ENCODE measurements around the gene ZBTB48.

Gene ZBTB48

GRCh38 chr1:6574025-6574620, 5.7 kb upstream of the ZBTB48 start:
- DNase-seq, result no peak

GRCh38 chr1:6574818-6575217, 5.0 kb upstream of the ZBTB48 start:
- no peak for DNase-seq

- DNase-seq, result no peak
Observed at GRCh38 chr1:6577831-6578525, 1.8 kb upstream of the ZBTB48 start.

DNA sequence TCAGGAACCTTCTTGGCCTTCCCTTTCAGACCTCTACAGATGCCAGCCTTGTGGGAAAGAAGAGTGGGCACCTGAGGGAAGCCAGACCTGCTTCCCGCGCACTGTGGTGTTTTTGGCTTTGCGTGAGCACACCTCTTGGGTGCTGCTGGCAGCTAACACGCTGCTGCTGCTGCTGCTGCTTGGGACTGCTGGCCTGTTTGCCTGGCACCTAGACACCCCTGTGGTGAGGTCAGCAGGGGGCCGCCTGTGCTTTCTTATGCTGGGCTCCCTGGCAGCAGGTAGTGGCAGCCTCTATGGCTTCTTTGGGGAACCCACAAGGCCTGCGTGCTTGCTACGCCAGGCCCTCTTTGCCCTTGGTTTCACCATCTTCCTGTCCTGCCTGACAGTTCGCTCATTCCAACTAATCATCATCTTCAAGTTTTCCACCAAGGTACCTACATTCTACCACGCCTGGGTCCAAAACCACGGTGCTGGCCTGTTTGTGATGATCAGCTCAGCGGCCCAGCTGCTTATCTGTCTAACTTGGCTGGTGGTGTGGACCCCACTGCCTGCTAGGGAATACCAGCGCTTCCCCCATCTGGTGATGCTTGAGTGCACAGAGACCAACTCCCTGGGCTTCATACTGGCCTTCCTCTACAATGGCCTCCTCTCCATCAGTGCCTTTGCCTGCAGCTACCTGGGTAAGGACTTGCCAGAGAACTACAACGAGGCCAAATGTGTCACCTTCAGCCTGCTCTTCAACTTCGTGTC, 995 bp upstream of the ZBTB48 start:
- no peak for DNase-seq

- DNase-seq, result no peak
Observed at GRCh38 chr1:6580119-6580592, 362 bp downstream of the ZBTB48 start.

DNA sequence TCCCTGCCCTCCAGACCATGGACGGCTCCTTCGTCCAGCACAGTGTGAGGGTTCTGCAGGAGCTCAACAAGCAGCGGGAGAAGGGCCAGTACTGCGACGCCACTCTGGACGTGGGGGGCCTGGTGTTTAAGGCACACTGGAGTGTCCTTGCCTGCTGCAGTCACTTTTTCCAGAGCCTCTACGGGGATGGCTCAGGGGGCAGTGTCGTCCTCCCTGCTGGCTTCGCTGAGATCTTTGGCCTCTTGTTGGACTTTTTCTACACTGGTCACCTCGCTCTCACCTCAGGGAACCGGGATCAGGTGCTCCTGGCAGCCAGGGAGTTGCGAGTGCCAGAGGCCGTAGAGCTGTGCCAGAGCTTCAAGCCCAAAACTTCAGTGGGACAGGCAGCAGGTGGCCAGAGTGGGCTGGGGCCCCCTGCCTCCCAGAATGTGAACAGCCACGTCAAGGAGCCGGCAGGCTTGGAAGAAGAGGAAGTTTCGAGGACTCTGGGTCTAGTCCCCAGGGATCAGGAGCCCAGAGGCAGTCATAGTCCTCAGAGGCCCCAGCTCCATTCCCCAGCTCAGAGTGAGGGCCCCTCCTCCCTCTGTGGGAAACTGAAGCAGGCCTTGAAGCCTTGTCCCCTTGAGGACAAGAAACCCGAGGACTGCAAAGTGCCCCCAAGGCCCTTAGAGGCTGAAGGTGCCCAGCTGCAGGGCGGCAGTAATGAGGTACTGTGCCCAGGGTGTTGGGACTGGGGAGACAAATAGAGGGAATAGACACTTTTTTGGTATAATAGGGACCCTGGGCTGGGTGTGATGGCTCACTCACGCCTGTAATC, 1.0 kb downstream of the ZBTB48 start:
- DNase-seq, result no peak

DNA sequence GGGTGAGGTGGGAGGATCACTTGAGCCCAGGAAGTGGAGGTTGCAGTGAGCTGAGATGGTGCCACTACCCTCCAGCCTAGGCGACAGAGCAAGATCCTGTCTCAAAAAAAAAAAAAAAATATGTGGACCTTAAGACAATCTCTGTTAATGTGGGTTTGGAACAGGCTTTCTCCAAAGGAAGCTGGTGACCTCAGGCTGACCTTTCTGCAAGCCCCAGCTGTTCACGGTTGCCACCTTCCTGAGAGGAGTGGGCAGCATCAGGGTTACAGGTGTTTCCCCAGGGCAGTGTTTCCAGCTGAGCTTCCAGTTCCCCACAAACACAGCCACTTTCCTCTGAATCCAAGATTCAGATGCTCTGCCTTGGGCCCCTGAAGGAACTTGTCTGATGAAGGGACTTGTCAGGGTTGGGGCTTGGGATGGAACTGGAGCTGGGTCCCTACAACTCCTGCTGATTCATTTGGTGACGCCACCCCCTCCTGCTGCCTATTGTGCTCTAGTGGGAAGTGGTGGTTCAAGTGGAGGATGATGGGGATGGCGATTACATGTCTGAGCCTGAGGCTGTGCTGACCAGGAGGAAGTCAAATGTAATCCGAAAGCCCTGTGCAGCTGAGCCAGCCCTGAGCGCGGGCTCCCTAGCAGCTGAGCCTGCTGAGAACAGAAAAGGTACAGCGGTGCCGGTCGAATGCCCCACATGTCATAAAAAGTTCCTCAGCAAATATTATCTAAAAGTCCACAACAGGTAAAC, 1.9 kb downstream of the ZBTB48 start:
- peak; percentile 89 for DNase-seq

GRCh38 chr1:6582370-6582769, 2.6 kb downstream of the ZBTB48 start:
- no peak for DNase-seq

DNA sequence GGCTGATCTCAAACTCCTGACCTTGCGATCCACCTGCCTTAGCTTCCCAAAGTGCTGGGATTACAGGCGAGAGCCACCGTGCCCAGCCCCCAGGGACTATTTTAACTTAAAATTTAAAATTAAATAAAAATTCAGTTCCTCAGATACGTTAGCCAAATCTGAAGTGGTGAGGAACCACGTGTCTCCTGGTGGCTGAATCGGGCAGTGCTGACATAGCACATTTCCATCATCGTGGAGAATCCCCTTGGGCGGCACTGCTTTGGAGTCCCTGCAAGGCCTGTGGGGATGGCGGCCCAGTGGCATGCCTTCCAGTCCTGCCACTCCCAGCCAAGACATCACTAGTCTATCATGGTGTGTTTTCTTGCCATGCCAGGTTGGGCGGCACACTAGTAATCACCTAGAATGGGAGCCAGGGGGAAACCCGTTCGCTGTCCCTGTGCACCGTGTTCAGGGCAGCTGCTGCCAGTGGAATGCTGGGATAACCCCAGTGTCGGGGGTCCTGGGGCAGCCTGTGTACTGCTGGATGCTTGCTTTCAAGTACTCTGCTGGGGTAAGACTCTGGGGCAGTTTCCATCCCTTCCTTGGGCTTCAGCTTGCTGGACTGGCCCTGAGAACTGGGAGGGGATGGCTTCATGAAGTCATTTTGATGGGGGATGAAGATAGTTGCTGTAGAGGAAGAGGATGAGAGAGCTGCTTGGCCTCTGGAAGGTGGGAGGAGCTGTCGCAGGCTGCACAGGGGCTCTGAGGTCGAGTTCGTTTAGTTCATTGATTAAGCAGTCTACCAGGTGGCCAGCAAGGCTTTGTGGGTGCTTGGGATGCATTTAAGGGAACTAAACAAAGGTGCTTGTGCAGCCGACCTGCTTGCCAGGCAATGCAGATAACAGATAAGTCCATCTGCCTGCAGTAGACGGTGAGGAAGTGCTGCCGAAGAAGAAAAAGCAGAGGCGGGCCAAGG, 4.6 kb downstream of the ZBTB48 start:
- no peak for DNase-seq

- no peak for DNase-seq
Observed at GRCh38 chr1:6585081-6585722, 5.4 kb downstream of the ZBTB48 start.

DNA sequence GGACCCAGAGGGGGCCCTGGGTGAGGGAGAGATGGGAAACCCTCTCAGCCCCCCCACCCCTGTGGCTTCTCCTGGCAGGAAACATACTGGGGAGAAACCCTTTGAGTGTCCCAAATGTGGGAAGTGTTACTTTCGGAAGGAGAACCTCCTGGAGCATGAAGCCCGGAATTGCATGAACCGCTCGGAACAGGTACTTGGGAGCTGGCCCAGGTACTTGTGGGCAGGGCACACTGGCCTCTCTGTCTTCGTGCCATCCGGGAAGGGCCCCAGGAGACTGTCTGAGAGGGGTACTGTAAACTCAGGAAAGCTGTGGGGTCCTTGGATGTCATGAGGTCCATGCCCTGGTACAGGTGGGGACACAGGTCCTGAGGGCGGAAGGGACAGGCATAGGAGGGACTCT, 6.0 kb downstream of the ZBTB48 start:
- no peak for DNase-seq

DNA sequence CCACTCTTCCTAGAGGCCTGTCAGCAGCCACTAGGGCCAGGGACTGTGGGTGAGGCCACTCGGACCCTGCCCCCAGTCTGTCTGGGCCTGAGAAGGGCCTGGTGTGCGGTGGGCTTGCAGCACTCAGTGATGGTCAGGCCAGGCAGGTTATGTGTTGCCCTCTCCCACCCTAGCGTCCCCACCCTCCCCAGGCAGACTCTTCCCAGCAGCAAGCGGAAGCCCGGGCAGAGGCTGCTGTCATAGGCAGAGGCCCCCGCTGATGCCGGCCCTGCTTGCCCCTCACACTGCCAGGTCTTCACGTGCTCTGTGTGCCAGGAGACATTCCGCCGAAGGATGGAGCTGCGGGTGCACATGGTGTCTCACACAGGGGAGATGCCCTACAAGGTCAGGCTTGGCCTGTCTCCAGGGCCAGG, 6.6 kb downstream of the ZBTB48 start:
- DNase-seq, result no peak

DNA sequence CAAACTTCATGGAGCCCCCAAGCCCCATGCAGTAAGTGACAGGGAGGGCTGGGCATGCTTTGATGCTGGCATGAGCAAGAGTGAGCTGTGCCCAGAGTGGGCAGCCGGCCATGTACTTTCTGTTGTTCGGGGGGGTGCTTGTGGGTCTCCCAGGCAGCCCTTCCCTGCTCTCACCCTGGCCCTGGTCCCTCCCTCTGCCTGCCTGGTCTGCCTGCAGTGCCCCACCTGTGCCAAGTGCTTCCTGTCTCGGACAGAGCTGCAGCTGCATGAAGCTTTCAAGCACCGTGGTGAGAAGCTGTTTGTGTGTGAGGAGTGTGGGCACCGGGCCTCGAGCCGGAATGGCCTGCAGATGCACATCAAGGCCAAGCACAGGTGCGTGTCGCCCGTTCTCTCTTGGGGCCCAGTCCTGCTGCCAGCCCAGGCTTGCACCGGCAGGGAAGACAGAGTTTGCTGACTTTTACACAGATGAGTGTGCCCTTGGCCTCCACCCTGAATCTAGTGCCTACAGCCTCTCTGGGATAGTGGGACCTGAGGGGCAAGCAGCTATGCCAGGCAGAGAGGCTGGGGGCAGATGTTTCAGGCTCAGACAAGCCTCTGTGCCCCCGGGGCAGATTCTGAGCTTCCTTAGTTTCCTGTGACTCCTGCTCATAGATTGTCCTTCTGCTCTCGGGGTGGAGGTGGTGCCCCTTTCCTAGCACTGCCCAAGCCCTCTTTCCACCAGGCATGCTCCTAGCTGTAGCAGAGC, 7.6 kb downstream of the ZBTB48 start:
- peak; percentile 93 for DNase-seq

DNA sequence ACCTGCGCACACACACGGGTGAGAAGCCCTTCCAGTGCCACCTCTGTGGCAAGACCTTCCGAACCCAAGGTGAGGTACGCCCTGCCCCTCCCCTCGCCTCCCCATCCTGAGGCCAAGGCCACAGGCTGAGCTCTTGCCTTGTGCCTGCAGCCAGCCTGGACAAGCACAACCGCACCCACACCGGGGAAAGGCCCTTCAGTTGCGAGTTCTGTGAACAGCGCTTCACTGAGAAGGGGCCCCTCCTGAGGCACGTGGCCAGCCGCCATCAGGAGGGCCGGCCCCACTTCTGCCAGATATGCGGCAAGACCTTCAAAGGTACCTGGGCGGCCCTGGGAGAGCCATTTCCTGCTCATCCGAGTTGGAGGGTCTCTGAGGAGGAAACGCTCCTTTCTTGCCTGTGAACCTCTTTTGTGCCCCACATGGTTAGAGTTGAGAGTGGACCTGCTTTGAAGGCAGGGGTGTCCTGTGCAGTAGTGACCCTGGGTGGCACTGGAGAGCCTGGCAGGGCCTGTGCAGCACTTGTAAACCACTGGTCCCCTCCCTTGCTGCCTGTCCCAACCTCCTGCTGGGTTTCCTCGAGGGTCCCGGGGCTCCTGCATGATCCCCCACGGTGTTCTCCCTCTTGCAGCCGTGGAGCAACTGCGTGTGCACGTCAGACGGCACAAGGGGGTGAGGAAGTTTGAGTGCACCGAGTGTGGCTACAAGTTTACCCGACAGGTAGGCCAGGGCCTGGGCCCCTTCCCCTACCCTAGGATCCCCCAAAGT, 8.5 kb downstream of the ZBTB48 start:
- no peak for DNase-seq

DNA sequence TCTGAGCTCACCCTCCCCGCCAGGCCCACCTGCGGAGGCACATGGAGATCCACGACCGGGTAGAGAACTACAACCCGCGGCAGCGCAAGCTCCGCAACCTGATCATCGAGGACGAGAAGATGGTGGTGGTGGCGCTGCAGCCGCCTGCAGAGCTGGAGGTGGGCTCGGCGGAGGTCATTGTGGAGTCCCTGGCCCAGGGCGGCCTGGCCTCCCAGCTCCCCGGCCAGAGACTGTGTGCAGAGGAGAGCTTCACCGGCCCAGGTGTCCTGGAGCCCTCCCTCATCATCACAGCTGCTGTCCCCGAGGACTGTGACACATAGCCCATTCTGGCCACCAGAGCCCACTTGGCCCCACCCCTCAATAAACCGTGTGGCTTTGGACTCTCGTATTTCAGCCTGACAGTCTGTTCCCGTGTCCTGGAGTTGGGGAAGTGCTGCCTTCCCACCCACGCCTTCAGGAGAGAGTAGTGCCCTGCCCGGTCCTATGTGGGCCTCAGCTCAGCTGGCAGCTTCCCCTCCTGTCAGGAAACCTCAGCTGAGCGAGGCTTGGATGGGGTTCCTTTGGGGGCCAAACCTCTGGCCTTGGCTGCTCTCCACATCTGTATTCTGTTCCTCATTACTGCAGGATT, 9.2 kb downstream of the ZBTB48 start:
- no peak for DNase-seq

DNA sequence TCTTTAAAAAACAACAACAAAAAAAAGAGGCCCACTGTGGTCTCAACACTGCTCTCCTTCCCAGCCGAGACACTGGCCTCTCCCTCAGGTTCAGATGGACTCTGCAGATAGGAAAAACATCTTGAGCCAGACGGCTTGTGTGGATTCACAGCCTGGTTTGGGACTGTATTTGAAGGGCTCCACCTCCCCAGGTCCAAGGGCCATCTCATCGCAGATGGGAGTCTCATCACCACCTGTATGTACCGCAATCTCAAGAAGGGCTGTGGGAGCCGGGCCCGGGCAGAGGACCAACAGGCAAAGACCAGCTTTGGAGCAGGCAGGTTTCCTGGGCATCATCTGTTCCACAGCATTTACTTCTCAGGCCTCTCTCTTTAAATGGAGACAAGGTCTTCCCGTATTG, 10.3 kb downstream of the ZBTB48 start:
- DNase-seq, result no peak

DNA sequence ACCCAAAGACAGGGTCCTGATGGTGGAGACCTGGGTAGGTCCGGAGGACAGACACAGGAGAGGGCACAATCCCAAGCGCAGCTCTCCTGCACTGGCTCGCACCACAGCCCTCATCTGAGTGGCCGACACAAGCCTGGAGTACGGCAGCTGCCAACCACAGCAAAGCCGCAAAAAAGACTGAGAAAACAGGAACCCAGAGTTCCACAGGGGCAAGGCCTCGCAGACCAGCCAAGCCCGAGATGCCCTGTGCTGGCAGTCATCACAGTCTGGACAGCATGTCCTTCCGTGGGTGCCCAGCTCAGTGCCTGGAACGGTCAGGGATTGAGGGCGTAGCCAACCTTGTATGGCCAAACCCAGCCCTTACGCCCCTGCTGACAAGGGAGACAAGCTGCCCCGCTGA, 11.4 kb downstream of the ZBTB48 start:
- DNase-seq, result no peak

GRCh38 chr1:6591644-6592043, 11.8 kb downstream of the ZBTB48 start:
- no peak for DNase-seq

DNA sequence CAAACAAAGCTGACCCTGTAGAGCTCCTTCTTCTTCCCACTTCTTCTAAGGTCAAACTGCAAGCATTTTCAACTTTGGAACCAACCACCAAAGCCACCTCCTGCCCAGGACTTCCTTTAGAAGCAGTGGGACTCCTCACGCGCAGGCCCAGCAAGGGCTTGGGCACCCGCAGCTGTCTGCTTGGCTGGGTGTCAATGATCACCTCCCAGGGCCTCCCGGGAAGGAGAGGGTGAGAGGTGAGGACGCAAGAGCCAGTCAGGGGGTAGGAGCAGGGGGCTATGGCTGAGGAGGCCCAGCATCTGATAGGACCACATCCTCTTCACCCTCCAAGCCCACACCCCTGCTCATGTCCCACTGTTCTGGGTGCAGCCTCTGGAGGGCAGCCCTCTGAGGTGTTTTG, 12.6 kb downstream of the ZBTB48 start:
- DNase-seq, result no peak

Measured in NCI-H510A (cell line).